NCI-H2107 treated with DMSO at 0.1 percent for 48 hours (cell line): ENCODE results near the gene ERO1B.
A peak's percentile ranks its signal among the peaks of the same experiment; 100 is the strongest.
"Not testable (repeated sequence)": the region's sequence is repeated elsewhere in the genome, so short reads cannot be mapped to it uniquely, and the experiment has no call there.

Experiments used
- DNase-seq: peaks from one replicate; lab custom pipeline; 2025; ENCODE audit not compliant: unreplicated experiment; lab: John Stamatoyannopoulos, UW

ERO1B gene

GRCh38 chr1:236281654-236282424 lies at the start of gene ERO1B:
ERO1B (minus strand) TSS chr1:236281958; CDS start chr1:236281783, 175 bp downstream.
- peak; percentile 91 for DNase-seq

GRCh38 chr1:236331412-236331811 lies 49.7 kb upstream of the ERO1B start:
- DNase-seq: not testable (repeated sequence)

GRCh38 chr1:236326432-236326831 lies 44.7 kb upstream of the ERO1B start:
- DNase-seq: no peak

- DNase-seq: no peak
Observed at GRCh38 chr1:236325567-236325966, 43.8 kb upstream of the ERO1B start.

GRCh38 chr1:236323819-236324411 lies 42.2 kb upstream of the ERO1B start:
- DNase-seq: no peak

- no peak for DNase-seq
Observed at GRCh38 chr1:236322566-236323409, 41.0 kb upstream of the ERO1B start.

- no peak for DNase-seq
Observed at GRCh38 chr1:236321101-236321500, 39.3 kb upstream of the ERO1B start.

- no peak for DNase-seq
Observed at GRCh38 chr1:236320671-236321070, 38.9 kb upstream of the ERO1B start.

- no peak for DNase-seq
Observed at GRCh38 chr1:236320214-236320613, 38.5 kb upstream of the ERO1B start.

- DNase-seq: no peak
Observed at GRCh38 chr1:236316437-236316836, 34.7 kb upstream of the ERO1B start.

GRCh38 chr1:236315518-236315917 lies 33.8 kb upstream of the ERO1B start:
- no peak for DNase-seq

GRCh38 chr1:236315092-236315491 lies 33.3 kb upstream of the ERO1B start:
- no peak for DNase-seq

- not testable (repeated sequence) for DNase-seq
Observed at GRCh38 chr1:236314050-236314449, 32.3 kb upstream of the ERO1B start.

GRCh38 chr1:236313427-236313826 lies 31.7 kb upstream of the ERO1B start:
- peak; percentile 65 for DNase-seq

GRCh38 chr1:236311040-236311439 lies 29.3 kb upstream of the ERO1B start:
- no peak for DNase-seq

GRCh38 chr1:236308827-236309226 lies 27.1 kb upstream of the ERO1B start:
- DNase-seq: no peak

GRCh38 chr1:236307435-236307834 lies 25.7 kb upstream of the ERO1B start:
- DNase-seq: no peak

GRCh38 chr1:236304682-236305081 lies 22.9 kb upstream of the ERO1B start:
- DNase-seq: no peak

GRCh38 chr1:236303675-236304074 lies 21.9 kb upstream of the ERO1B start:
- no peak for DNase-seq

GRCh38 chr1:236302941-236303340 lies 21.2 kb upstream of the ERO1B start:
- no peak for DNase-seq

- DNase-seq: peak; percentile 78
Observed at GRCh38 chr1:236301958-236302335, 20.2 kb upstream of the ERO1B start.
